Liver (tissue), 9 donors: ENCODE data around the gene HHLA2. TPM values are rescaled to one million over a fixed set of nuclear protein-coding genes. Genes with fewer than 3 reads are reported as not detected.
"Not testable (repeated sequence)": the region's sequence is repeated elsewhere in the genome, so short reads cannot be mapped to it uniquely, and the experiment has no call there.

Experiments used
- DNase-seq: peaks from one replicate; pipeline ENCODE4 v3.0.0-alpha.2; 2017; ENCODE audit warnings: low spot score
- H3K27ac ChIP-seq, 2 donors: one replicate each; pipeline ENCODE4 v1.7.0; 2013; ENCODE audit warnings: inconsistent platforms in 2 of 2, low read length in 2 of 2, control low read depth in 1 of 2, low read depth in 1 of 2, mild to moderate bottlenecking in 1 of 2
- H3K27me3 ChIP-seq, 4 donors: one replicate each; pipeline versions ENCODE4 v1.6.1 to v1.7.0; 2013; ENCODE audit warnings: low read length in 3 of 4, inconsistent platforms in 1 of 4, mild to moderate bottlenecking in 1 of 4, moderate library complexity in 1 of 4; ENCODE audit not compliant: control insufficient read depth in 4 of 4, insufficient read depth in 4 of 4
- H3K36me3 ChIP-seq, 4 donors: one replicate each; pipeline versions ENCODE4 v1.6.1 to v1.7.0; 2013; ENCODE audit warnings: low read length in 3 of 4, mild to moderate bottlenecking in 3 of 4, low read depth in 1 of 4, moderate library complexity in 1 of 4; ENCODE audit not compliant: control insufficient read depth in 4 of 4, insufficient read depth in 3 of 4
- H3K4me1 ChIP-seq, 4 donors: one replicate each; pipeline versions ENCODE4 v1.6.1 to v1.7.0; 2013; ENCODE audit warnings: low read length in 3 of 4, mild to moderate bottlenecking in 3 of 4, moderate library complexity in 1 of 4; ENCODE audit not compliant: control insufficient read depth in 4 of 4, insufficient read depth in 4 of 4
- H3K4me3 ChIP-seq, 3 donors: one replicate each; pipeline versions ENCODE4 v1.6.1 to v1.7.0; 2013; ENCODE audit warnings: low read length in 3 of 3, control low read depth in 1 of 3, low read depth in 1 of 3, mild to moderate bottlenecking in 1 of 3
- H3K9ac ChIP-seq, 2 donors: one replicate each; pipeline ENCODE4 v1.7.0; 2013; ENCODE audit warnings: low read length in 2 of 2, mild to moderate bottlenecking in 2 of 2, moderate library complexity in 2 of 2, control low read depth in 1 of 2, low read depth in 1 of 2
- H3K9me3 ChIP-seq, 4 donors: one replicate each; pipeline versions ENCODE4 v1.6.1 to v1.7.0; 2013; ENCODE audit warnings: low read length in 3 of 4; ENCODE audit not compliant: control insufficient read depth in 4 of 4
- CTCF ChIP-seq: fragments of 150-350 bp; IDR thresholded peaks from 2 replicates; pipeline ENCODE4 v1.5.1; 2017; ENCODE audit warnings: improper control_type of control experiment, low read depth, low read length; ENCODE audit not compliant: missing input control
- EGR1 ChIP-seq, 2 donors: IDR thresholded peaks; 2 replicates each; pipeline ENCODE4 v1.6.1; 2016 to 2018; ENCODE audit warnings: antibody characterized with exemption in 2 of 2, low read depth in 2 of 2
- FOXA1 ChIP-seq: IDR thresholded peaks from 2 replicates; pipeline ENCODE4 v1.6.1; 2016; ENCODE audit warnings: antibody characterized with exemption
- FOXA2 ChIP-seq: IDR thresholded peaks from 2 replicates; pipeline ENCODE4 v1.6.1; 2016; ENCODE audit warnings: antibody characterized with exemption
- GABPA ChIP-seq, 2 donors: IDR thresholded peaks in 1 of 2; conservative IDR thresholded peaks in 1 of 2; 2 replicates each; pipeline ENCODE4 v1.6.1; 2016; ENCODE audit warnings: antibody characterized with exemption in 2 of 2, mild to moderate bottlenecking in 1 of 2, moderate library complexity in 1 of 2
- HNF4A ChIP-seq, 2 donors: conservative IDR thresholded peaks; 2 replicates each; pipeline ENCODE4 v1.6.1; 2016; ENCODE audit warnings: antibody characterized with exemption in 2 of 2, mild to moderate bottlenecking in 2 of 2
- HNF4G ChIP-seq: IDR thresholded peaks from 2 replicates; pipeline ENCODE4 v1.6.1; 2016; ENCODE audit warnings: antibody characterized with exemption
- JUND ChIP-seq, 2 donors: IDR thresholded peaks; 2 replicates each; pipeline ENCODE4 v1.6.1; 2016; ENCODE audit warnings: antibody characterized with exemption in 2 of 2
- MAX ChIP-seq: IDR thresholded peaks from 2 replicates; pipeline ENCODE4 v1.6.1; 2016; ENCODE audit warnings: antibody characterized with exemption
- NR2F2 ChIP-seq: IDR thresholded peaks from 2 replicates; pipeline ENCODE4 v1.6.1; 2016; ENCODE audit warnings: antibody characterized with exemption
- RAD21 ChIP-seq, 2 donors: IDR thresholded peaks; 2 replicates each; pipeline ENCODE4 v1.6.1; 2016; ENCODE audit warnings: antibody characterized with exemption in 2 of 2, mild to moderate bottlenecking in 2 of 2
- RXRA ChIP-seq, 2 donors: IDR thresholded peaks; 2 replicates each; pipeline ENCODE4 v1.6.1; 2017 to 2018; ENCODE audit warnings: antibody characterized with exemption in 2 of 2, mild to moderate bottlenecking in 1 of 2
- SP1 ChIP-seq: IDR thresholded peaks from 2 replicates; pipeline ENCODE4 v1.6.1; 2018; ENCODE audit warnings: antibody characterized with exemption, mild to moderate bottlenecking
- TAF1 ChIP-seq: conservative IDR thresholded peaks from 2 replicates; pipeline ENCODE4 v1.6.1; 2016; ENCODE audit warnings: antibody characterized with exemption, mild to moderate bottlenecking
- YY1 ChIP-seq: IDR thresholded peaks from 2 replicates; pipeline ENCODE4 v1.6.1; 2016; ENCODE audit warnings: antibody characterized with exemption, mild to moderate bottlenecking
- WGBS: extraction: QIAGEN DNeasy Blood & Tissue Kit; methylation state at CpG from one replicate; pipeline ENCODE4 v1.1.7; 2013; 5-methylcytosine and 5-hydroxymethylcytosine counted together
- polyA plus RNA-seq, 2 donors: library from polyadenylated mRNA; stranded (reverse) in 1 of 2; unstranded in 1 of 2; fragments of 200-250 nt in 1 of 2; fragments of >200 nt in 1 of 2; fragmentation: Nextera tagmentation in 1 of 2; extraction: Ambion mirVana in 1 of 2; gene quantifications; one replicate each; pipeline versions ENCODE4 v1.2.1 to v1.2.3, GENCODE V29; 2013 to 2015
- total RNA-seq, 2 donors: library from RNA; depleted of rRNA; stranded (reverse); fragments of >200 nt; gene quantifications; one replicate each; pipeline ENCODE4 v1.2.3, GENCODE V29; 2014
- TF ChIP-seq, protein P1 (sequence below): IDR thresholded peaks from 2 replicates; pipeline ENCODE4 v1.6.1; 2016; ENCODE audit warnings: antibody characterized with exemption, mild to moderate bottlenecking
- donor health status: healthy.
- donor health status: healthy.
- donor health status: healthy.
- donor health status: healthy.
- donor health status: healthy.

Gene HHLA2
- total and polyA plus RNA-seq, 4 donors = 0.07 to 0.14 TPM; not detected in 2

DNA sequence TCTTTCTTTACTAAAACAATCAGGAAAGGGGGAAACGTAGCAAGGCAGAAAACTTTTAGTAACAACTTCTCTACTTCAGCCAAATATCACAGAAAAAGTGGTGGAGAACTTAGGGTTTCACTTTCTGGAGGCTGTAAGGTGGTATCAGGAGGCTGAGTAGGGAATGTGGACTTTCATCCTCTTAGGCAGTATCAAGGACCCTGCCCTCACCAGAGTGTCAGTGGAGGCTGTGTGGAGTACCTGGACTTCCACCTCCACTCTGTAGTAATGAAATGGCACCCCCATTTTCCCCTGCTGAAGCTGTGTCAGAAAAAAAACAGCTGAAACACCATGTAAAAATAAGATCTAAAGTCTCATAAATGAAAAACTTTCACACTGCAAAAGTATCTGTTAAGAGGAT, 11.2 kb upstream of the HHLA2 start:
- H3K4me3 ChIP-seq = no peak overlapping the region
- no peak for DNase-seq
- no peak overlapping the region for H3K27ac ChIP-seq

GRCh38 chr3:108287146-108287545, 9.2 kb upstream of the HHLA2 start:
- Histone ChIP-seq H3K36me3 (no peaks in the 10 kb centered on the region), H3K4me1 (no peaks in the 10 kb centered on the region), H3K9me3 (no peaks in the 10 kb centered on the region), H3K27me3 (no peaks in the 10 kb centered on the region), H3K9ac (no peak overlapping the region), H3K4me3 (no peak overlapping the region), H3K27ac (no peak overlapping the region)
- 95% methylated on average over 1 of the region's 1 CpG for WGBS
- TF ChIP-seq NR2F2 = no peak
- TF ChIP-seq SP1 = no peak
- TF ChIP-seq, protein P1, sequence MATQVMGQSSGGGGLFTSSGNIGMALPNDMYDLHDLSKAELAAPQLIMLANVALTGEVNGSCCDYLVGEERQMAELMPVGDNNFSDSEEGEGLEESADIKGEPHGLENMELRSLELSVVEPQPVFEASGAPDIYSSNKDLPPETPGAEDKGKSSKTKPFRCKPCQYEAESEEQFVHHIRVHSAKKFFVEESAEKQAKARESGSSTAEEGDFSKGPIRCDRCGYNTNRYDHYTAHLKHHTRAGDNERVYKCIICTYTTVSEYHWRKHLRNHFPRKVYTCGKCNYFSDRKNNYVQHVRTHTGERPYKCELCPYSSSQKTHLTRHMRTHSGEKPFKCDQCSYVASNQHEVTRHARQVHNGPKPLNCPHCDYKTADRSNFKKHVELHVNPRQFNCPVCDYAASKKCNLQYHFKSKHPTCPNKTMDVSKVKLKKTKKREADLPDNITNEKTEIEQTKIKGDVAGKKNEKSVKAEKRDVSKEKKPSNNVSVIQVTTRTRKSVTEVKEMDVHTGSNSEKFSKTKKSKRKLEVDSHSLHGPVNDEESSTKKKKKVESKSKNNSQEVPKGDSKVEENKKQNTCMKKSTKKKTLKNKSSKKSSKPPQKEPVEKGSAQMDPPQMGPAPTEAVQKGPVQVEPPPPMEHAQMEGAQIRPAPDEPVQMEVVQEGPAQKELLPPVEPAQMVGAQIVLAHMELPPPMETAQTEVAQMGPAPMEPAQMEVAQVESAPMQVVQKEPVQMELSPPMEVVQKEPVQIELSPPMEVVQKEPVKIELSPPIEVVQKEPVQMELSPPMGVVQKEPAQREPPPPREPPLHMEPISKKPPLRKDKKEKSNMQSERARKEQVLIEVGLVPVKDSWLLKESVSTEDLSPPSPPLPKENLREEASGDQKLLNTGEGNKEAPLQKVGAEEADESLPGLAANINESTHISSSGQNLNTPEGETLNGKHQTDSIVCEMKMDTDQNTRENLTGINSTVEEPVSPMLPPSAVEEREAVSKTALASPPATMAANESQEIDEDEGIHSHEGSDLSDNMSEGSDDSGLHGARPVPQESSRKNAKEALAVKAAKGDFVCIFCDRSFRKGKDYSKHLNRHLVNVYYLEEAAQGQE = no peak
- TF ChIP-seq HNF4A (conservative IDR thresholded peaks at IDR 0.05) = no peak
- TF ChIP-seq HNF4G = no peak
- no peak for TF ChIP-seq EGR1 (IDR thresholded peaks at IDR 0.05; ENCODE audit: low read depth in 2 of 2)
- no peak for TF ChIP-seq RXRA (IDR thresholded peaks at IDR 0.05)
- TF ChIP-seq RAD21 (IDR thresholded peaks at IDR 0.05) = no peak
- TF ChIP-seq YY1 = no peak
- TF ChIP-seq FOXA2 = no peak
- TF ChIP-seq MAX = no peak
- no peak for TF ChIP-seq CTCF
- TF ChIP-seq JUND (IDR thresholded peaks at IDR 0.05) = no peak
- TF ChIP-seq GABPA (IDR thresholded peaks at IDR 0.05 in 1 of 2, conservative IDR thresholded peaks at IDR 0.05 in 1 of 2) = no peak
- DNase-seq = no peak

More for the DNA sequence above, 11.2 kb upstream of the HHLA2 start:
- Histone ChIP-seq H3K27me3 (no peaks in the 10 kb centered on the region), H3K4me1 (no peaks in the 10 kb centered on the region), H3K9me3 (no peaks in the 10 kb centered on the region), H3K9ac (no peak overlapping the region), H3K36me3 (no peaks in the 10 kb centered on the region)
- WGBS = 75% methylated on average over 1 of the region's 1 CpG
- TF ChIP-seq JUND (IDR thresholded peaks at IDR 0.05) = no peak
- no peak for TF ChIP-seq NR2F2
- no peak for TF ChIP-seq MAX
- no peak for TF ChIP-seq GABPA (IDR thresholded peaks at IDR 0.05 in 1 of 2, conservative IDR thresholded peaks at IDR 0.05 in 1 of 2)
- TF ChIP-seq RXRA (IDR thresholded peaks at IDR 0.05) = no peak
- TF ChIP-seq RAD21 (IDR thresholded peaks at IDR 0.05) = no peak
- TF ChIP-seq CTCF = no peak
- no peak for TF ChIP-seq EGR1 (IDR thresholded peaks at IDR 0.05; ENCODE audit: low read depth in 2 of 2)
- TF ChIP-seq SP1 = no peak
- TF ChIP-seq TAF1 = no peak
- no peak for TF ChIP-seq HNF4G
- no peak for TF ChIP-seq FOXA1

- H3K4me1 ChIP-seq, H3K9ac ChIP-seq, H3K27me3 ChIP-seq, H3K4me3 ChIP-seq, H3K36me3 ChIP-seq, H3K9me3 ChIP-seq, H3K27ac ChIP-seq, DNase-seq: not testable (repeated sequence)
- WGBS = 92% methylated on average over 6 of the region's 6 CpGs
These were observed 8.2 kb upstream of the HHLA2 start for GRCh38 chr3:108288193-108288592.
